NCI-H226 (cell line): Measurements from ENCODE around the gene MICALL2.

ENCODE experiments used
- DNase-seq: peaks from one replicate; pipeline ENCODE4 v3.0.0-alpha.2; 2015

Gene MICALL2

DNA sequence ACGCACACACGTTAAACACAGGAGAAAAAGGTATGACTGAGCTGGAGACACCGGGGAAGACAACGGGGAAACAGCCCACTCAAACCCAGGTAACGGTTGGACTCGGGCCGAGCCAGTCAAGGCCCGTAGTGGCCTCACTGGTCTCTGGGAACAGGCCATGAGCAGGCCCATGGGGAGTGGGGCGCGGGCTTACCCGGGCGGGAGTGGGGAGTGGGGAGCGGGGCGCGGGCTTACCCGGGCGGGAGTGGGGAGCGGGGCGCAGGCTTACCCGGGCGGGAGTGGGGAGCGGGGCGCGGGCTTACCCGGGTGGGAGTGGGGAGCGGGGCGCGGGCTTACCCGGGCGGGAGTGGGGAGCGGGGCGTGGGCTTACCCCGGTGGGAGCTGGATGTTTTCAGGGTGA, 33.4 kb upstream of the MICALL2 start:
- no peak for DNase-seq

DNA sequence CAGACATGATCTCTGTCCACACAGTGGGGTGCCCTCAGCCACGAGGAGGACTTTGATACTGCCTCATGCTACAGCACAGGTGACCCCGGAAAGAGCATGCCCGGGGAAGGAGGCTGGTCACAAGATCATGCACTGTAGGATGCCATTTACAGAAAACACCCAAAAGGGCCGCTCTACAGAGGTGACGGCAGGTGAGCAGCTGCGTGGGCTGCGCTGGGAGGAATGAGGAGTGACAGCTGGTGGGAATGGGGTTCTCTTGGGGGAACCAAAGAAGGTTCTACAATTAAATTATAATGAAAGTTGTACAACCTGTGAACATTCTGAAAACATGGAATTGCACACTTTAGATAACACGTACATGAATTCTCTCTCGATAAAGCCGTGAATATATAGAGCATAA, 33.0 kb upstream of the MICALL2 start:
- no peak for DNase-seq

DNA sequence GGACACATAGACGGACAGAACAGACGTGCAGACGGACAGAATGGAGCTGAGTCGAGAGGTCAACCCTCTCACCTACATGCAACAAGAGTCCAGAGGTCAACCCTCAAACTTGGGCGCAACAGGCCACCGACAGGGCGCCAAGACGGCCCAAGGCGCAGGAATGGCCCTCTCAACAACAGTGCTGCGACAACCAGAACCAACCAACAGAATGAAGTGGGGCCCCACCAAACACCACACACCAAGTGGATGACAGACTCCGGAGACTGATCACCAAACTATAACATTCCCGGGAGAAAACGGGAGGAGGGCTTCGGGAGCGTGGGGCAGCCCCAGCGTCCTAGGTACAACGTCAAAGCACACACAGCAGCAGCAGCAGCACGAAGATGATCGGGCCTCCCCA, 31.6 kb upstream of the MICALL2 start:
- no peak for DNase-seq

DNA sequence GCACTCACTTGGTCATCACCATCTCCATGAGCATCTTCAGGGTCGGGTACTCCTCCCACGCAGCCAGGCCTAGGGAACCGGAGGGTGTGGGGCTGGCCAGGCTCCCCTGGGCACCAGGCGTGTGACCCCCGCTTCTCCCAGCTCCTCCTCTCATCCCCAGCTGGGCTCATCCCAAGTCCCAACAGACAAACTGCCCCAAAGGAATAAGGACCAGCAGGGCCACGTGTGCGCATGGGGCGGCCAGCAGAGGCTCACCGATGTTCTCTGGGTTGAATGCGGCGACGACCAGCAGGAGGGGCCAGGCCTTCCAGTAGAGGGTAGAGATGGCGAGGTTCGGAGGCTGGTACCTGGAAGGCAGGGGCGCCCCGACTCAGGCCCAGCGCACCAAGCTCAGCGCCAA, 30.1 kb upstream of the MICALL2 start:
- DNase-seq: no peak

DNA sequence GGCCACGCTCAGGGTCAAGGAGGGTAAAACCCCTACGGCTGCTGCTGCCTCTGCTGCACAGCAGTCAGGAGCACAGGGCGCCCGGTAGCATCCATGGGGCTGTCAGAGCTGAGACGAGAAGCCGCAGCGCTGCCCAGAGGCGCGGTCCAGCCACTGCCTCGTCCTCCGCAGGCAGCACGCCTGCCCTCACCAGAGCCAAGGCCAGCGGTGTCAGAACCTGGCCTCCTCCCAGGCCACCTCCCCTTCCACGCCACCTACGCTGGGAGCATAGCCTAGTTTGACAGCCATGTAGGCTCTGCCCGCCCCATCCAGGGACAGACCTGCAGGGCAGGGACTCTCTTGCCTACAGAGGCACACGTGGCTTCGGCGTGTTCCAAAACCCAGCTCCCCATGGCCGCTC, 28.7 kb upstream of the MICALL2 start:
- no peak for DNase-seq

DNA sequence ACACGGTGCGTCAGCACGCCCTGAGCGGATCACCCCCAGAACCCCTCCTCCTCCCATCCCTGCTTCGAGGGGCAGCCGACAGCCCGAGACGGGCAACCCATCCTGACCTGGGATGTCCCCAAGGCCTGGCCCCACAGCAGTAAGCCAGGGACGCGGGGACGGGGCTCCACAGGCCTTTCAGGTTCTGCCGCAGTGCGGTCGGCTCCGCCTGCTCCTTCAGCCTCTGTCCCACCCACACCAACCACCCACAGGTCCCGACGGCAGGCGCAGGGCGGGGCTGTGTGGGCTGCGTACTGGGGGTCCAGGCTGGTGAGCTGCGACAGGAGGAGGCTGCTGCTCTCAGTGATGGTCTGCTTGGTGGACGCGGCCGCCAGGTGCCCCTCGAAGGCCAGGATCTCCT, 28.2 kb upstream of the MICALL2 start:
- no peak for DNase-seq

DNA sequence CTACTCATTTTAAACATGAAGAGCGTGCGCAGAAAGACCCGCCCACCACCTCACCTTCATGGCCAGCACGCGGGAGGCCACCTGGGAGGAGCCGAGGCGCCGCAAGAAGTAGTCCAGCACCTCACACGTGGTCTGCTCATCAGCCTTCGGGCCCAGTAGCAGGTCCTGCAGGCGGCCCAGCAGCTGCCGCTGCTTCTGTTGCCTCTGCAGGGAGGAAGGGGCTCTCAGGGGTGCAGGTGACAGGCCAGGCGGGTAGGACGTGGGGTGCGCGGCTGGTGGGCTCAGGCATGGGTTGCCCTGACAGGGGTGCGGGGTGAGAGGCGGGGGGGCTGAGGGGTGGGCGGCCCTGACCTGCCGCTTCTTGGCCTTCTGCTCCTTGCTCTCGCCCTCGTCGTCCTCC, 27.3 kb upstream of the MICALL2 start:
- DNase-seq: no peak

DNA sequence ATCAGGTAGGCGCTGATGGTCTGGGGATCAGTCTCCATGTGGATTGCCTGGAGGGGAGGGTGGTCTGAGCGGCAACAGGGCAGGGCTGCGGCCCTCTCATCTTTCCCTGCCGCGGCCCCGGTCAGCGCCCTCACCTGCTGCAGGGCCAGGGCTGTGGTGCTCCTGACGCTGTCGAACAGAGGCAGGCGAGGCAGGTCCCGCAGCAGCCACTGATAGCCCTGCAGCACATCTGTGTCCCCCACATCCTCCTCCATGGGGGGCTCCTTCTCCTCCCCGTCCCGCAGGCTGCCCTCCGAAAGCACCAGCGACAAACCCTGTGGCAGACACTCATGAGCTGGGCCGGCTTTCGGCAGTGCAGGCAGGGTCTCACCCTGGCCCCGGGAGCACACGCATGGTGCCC, 25.9 kb upstream of the MICALL2 start:
- DNase-seq: no peak

DNA sequence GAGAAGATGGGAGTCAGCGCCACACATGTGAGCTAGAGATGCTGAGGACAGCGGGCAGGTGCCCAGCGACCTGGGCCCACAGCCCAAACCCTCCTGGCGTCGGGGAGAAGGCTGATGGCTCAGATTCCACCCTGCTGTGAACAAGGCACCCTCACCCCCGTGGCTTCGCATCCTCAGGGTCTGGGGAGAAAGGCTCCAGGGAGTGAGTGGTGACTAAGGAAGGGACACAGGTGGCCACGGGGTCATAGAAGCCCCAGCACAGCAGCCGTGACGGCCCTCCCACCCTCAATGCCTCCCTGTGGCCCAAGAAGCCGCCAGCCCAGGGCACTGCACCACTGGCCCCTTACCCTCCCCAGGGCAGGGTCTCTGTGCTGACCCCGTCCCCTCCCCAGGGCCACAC, 25.3 kb upstream of the MICALL2 start:
- DNase-seq: no peak

DNA sequence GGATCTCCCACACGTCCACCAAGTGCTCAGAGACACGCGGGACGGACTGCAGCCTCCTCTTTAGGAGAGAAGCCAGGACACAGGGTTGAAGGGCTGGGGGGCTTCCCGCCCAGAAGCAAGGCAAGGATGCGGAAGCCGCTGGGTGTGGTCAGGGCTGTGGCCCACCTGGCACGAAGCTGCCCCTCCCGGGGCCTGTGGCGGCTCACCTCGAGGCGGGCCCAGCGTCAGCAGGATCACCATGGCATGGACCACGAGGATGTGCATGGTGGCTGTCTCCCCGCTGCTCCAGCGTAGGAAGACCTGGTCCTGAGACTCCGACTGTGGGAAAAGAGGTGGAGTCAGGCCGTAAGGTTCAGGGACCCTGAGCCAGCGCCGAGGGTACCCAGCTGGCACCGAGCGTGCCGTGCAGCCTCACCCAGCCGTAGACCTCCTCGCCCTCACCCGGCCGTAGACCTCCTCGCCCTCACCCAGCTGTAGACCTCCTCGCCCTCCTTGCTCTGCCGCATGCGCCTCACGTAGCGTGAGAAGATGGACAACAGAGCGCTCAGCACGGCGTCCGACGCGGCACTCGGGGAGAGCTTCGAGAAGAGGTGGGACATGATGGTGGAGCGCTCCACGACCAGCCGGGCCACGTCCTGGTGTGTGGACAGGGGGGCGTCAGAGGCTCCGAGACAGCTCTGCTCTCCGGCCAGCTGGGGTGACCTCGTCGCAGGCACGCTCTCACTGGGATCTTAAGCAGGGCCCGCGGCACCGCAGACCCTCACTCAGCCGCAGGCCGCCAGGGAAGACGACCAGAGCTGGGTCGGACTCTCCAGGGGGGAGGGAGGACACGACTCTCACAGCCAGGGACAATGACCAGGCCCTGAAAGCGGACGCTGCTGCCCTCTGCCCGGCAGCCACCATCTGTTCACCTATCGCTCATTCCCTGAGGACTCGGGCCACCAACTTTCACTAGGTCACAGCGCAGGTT, 24.6 kb upstream of the MICALL2 start:
- DNase-seq: no peak

DNA sequence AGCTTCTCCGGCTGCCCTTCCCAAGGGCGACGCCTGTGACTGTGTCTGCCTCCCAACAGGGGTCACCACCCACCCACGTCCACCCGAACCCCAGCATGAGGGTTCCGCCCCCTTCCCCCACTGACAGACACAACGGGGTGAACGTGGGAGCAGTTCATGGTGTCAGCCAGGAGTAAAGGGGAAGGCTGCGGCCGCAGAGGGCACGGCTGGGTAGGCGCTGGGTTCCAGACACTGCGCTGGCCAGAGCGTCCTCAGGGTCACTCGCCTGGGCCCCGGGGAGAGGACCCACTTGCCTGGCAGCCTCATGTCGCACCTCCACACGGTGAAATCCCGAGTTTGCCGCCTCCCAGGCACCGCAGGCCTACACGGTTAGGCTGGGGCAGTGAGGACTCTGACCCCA, 23.8 kb upstream of the MICALL2 start:
- no peak for DNase-seq

DNA sequence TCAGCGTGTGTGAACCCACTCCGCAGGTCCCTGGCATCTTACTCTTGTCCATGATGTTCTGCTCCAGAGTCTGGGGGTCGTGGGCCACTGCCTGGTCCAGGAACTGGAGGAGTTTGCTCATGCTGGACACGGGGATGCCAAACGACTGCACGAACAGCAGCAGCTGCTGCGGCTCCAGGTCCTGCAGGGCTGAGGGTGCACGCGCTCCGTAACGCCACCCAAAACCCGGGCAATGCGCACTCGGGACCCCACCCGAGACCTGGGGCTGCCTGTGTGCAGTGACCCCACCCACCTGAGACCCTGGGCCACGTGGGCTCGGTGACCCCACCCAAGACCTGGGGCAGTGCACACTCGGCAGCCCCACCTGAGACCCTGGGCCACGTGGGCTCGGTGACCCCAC, 22.0 kb upstream of the MICALL2 start:
- DNase-seq: no peak

DNA sequence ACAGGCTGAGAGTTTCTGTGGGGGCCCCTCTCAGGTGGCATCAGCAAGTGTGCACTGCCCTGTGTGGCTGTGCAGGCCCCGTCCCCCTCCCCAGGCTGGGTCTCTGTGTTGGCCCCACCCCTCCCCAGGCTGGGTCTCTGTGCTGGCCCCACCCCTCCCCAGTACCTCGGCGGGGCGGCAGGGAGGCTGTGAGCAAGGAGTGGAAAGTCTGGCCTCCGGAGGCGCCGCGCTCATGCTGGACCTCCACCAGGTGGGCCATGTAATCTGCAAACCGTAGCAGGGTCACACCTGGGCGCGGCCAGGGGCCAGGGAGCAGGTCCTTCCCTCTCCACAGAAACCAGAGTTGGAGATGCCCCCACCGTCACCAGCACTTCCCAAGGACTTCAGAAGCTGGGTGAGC, 21.4 kb upstream of the MICALL2 start:
- no peak for DNase-seq

DNA sequence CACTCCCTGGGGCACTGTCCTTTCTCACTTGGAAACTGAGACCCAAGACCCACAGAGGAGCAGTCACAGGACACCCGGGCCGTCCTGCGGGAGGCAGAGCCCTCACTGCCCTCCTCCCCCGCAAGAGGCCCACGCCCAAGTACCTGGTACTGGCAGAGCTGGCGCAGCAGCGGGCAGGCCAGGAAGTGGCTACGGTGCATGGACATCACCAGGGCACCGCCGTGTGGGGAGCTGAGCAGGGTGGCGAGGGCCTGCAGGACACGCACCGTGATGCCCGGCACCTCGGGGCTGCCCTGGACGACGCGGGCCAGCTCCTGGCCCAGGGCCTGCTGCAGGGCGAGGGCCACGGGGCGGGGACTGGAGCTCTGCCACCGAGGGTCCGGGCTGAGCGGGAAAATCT, 20.0 kb upstream of the MICALL2 start:
- DNase-seq: no peak

DNA sequence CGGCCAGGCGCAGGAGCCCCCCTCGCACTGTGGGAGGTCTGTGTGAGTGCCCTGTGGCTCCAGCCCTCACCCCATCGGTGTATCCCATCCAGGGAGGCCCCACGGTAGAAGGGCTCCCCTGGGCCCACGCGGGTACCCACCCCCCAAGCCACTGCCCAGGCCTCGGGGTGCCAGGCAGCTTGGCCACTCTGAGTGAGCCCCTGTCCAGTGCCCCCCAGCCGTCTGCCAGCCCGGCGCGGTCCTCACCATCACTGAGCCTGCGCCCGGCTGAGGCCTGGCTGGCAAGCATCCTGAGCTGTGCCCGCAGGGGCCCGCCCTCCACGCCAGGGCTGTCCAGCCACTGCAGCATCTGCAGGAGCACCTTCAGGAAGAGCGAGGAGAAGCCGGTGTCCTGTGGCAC, 19.2 kb upstream of the MICALL2 start:
- no peak for DNase-seq

DNA sequence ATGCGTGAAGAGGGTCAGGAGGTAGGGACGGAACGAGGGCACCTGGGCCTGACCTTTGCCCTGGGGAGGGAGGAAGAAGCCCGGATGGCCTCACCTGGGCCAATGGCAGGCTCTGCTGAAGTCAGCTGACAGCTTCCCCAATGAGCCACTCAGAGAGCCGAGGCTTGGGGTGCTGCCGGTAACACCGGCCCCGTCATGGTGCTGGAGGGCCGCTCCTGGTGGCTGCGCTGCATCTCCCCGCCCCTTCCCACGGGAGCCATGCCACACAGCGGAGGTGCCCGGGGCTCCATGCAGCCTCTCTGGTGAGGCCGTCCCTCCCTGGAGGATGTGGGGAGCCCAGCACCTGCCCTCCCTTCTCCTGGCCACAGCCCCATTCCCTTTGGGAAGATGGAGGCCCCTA, 17.6 kb upstream of the MICALL2 start:
- no peak for DNase-seq

DNA sequence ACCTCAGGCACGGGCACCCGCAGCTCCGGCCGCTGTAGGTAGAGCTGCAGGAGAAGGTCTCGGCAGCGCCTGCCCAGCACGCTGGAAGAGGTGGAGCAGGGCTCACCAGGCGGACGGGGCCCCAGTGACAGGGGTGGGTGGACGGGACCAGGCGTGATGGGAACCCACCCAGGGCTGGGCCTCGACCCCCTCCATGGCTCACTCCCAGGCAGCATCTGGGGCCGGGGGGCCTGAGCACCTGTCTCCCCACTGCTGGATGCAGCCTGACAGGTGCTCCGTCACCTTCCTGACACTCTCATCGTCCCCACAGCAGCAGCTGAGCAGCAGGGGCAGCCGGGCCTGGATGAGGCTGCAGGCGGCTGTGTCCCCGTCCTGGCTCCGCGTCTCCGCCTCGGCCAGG, 16.7 kb upstream of the MICALL2 start:
- DNase-seq: no peak

DNA sequence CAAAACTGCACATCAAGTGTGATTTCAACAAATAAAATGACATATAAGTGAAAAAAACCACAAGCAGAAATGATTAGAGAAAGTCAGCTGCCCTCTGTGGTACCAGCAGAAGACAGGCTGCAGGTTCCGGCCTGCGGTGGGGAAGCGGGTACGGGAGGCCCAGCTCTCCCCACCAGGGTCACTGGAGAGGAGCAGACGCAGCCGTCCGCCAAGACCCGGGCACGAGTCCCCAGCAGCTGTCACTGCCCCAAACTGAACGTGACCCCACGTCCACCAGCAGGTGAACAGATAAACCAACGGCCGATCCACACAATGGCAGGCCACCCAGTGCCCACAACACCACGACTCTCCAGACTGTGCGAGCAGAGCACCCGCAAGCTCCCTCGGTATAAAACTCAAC, 16.1 kb upstream of the MICALL2 start:
- no peak for DNase-seq

DNA sequence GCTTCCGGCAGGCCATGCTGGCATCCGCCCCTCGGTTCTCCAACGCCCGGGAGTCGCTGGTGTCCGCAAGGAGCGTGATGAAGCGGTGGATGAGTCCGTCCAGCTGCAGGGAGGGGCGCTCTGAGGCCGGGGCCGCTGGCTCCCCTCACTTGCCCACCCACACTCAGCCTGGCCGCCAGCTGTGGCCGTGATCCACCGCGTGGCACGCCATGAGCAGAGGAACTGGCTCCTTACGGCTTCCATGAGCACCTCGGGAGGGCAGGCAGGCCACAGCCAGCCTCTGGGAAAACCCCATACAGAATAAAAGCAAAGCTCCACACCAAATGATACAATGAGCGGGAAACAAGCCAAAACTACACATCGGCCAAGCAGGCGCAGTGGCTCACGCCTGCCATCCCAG, 15.5 kb upstream of the MICALL2 start:
- DNase-seq: no peak

DNA sequence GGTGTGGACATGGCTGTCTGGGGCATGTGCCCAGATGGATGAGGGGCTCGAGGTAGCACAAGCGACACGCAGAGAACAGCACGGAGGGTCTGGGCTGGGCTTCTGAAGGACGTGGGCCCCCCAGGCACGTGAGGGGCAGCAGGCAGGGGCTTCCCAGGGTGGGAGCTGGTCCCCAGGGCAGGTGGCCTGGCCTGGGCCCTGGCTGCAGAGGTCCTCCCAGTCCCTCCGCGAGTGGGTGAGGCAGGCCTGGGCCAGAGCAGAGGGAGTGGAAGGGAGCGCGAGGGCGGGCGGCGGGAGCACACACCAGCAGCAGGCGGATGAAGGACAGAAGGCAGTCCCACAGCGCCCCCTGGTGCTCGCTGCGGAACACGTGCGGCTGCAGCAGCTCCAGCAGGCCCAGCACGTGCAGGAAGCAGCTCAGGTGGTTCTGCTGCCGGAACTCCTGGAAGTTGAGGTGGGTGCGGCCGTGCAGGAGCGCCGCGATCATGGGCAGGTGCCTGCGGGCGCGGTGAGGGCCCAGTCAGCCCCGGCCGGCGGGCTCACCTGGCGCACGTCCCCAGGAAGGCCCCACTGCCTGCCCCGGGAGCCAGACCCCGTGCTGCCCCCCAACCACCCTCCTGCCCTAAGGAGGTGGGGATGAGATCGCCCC, 14.7 kb upstream of the MICALL2 start:
- DNase-seq: peak; percentile 85

DNA sequence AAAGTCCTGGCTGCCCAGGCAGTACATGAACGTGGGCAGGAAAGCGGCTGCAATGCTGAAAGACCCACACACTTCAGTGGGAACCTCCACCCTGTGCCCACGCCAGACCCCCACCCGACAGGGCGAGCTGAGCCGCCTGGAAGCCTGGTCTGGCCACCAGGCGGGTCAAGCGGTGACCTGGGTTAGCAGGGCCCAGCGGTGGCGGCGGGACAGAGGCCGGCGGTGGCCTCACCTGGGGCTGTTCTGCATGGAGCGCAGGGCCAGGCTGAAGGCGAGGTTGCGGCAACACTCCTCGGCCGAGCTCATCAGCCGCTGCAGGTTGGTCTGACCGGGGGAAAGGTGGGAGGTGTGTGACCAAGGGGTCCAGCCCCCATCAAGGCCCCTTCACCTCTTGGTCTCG, 11.6 kb upstream of the MICALL2 start:
- DNase-seq: no peak

DNA sequence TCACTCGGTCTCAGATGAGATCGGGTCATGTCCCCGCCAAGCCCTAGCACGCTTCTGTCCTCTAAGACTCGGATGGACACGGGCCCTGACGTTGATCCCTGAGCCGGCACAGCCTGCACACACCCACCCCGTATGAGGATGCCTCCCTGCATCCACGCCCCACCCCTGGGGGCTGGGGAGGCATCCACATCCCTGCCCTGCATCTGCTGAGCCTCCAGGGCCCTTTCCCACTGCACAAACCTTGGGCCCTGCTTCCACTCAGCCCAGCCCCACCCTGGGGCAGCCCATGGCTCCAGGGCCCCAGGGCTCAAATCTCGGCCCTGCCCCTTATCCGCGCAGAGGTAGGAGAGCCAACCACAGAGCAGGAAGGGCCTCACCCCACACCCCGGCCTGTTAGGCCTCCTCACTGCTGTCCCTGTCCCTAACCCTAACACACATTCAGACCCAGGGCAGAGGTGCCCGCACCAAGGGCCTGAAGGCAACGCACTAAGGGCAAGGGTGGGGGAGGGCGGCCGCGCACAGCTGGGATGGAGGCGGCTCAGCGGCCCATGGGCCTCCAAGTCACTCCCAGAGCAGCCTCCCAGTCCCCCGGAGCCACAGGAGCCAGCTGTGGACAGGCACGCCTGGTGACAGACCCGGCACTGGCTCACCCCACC, 9.5 kb upstream of the MICALL2 start:
- no peak for DNase-seq

DNA sequence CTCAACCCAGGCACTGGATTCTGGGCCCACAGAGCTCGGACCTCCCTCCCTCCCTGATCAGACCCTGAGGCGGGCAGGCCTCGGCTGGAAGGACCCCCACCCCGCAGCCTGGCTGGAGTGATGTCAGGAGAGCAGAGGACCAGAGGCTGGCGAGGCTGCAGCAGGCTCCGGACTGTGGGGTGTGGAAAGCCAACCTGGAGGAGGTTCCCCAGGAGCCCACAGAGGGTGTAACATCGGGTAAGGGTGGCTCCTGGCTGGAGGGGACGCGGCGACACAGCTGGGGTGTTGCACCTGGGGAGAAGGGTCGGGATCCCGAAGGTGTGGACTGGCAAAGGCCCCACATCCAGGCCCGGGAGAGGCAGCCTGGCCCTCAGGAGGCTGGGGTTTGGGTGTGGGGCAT, 8.9 kb upstream of the MICALL2 start:
- DNase-seq: no peak
